CD4-positive, alpha-beta T cell treated with Interleukin-21 for 1 hour (primary cell): ENCODE measurements around the gene TDP2.
"Not testable (repeated sequence)": the region's sequence is repeated elsewhere in the genome, so short reads cannot be mapped to it uniquely, and the experiment has no call there.

Source experiments
- DNase-seq: peaks from one replicate; pipeline ENCODE4 v3.0.0-alpha.2; 2020

TDP2 gene

DNA sequence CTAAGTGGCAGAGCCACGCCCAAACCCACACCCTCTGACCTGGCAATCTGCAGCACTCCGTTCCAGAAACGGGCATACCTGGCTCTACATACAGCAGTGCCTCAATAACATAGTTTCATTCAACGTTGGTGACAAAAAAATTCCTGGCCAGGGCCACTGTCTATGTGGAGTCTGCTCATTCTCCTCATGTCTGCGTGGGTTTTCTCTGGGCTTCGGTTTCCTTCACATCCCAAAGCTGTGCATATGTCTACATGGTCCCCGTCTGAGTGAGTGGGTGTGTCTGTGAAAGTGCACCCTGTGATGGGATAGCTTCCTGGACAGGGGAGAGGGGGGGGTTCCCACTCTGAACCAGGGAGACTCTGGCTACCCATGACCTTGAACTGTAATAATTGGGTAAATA is 22.8 kb downstream of the TDP2 start:
- no peak for DNase-seq

- no peak for DNase-seq
These were observed 24.6 kb downstream of the TDP2 start for GRCh38 chr6:24642061-24642460.

DNA sequence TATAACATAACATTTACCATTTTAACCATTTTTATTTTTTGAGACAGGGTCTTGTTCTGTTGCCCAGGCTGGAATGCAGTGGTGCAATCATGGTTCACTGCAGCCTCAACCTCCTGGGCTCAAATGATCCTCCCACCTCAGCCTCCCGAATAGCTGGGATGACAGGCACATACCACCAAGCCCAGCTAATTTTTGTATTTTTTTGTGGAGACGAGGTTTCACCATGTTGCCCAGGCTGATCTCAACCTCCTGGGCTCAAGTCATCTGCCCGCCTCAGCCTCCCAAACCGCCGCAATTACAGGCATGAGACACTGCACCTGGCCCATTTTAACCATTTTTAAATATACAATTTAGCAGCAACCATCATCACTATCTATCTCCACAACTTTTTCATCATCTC is 26.1 kb downstream of the TDP2 start:
- DNase-seq = not testable (repeated sequence)

- no peak for DNase-seq
These were observed 26.5 kb downstream of the TDP2 start for GRCh38 chr6:24640166-24640565.

- no peak for DNase-seq
These were observed 30.0 kb downstream of the TDP2 start for GRCh38 chr6:24636681-24637080.

DNA sequence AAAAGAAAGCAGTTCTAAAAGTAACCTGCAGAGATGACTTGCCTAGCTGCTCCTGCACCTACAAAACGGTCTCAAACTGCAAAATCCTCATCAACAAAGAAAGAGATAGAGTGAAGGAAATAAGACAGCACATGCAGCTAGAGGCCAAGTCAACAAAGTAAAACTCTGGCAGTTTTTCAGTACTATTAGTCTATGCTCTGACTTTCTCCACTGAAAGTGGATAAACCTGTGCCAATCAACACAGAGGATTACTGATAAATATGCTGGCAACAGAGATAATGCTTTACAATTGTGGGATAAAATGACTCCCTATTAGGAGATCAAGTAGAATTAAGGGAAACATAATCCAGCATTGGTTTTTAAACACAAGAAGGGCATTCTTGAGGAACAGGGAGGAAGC is 34.1 kb downstream of the TDP2 start:
- DNase-seq = no peak

- DNase-seq = no peak
These were observed 35.0 kb downstream of the TDP2 start for GRCh38 chr6:24631671-24632070.

- no peak for DNase-seq
These were observed 35.7 kb downstream of the TDP2 start for GRCh38 chr6:24630856-24631505.

- no peak for DNase-seq
These were observed 44.9 kb downstream of the TDP2 start for GRCh38 chr6:24621626-24622289.

GRCh38 chr6:24620637-24621036 is 46.1 kb downstream of the TDP2 start:
- DNase-seq = no peak

DNA sequence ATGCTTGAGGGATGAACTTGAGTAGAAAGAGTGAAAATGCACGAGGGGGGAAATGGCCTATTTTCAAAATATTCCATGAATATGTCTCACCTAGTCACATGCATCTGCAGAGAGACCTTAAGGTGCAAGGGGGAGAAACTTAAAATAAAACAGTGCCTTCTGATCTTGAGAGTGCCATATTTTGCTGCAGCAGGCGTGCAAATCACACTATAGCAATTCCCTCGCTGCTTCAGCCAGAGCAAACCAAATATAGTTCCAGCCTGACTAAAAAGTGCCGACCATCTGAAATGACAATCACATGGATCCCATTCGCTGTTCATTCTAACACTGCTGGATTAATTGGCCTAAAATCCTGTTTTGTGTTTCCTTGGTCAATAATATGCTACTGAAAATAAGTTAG is 47.0 kb downstream of the TDP2 start:
- no peak for DNase-seq

- DNase-seq = no peak
These were observed 52.1 kb downstream of the TDP2 start for GRCh38 chr6:24614648-24615047.

- DNase-seq = no peak
These were observed 52.7 kb downstream of the TDP2 start for GRCh38 chr6:24614043-24614420.

GRCh38 chr6:24613361-24614042 is 53.2 kb downstream of the TDP2 start:
- DNase-seq = no peak

DNA sequence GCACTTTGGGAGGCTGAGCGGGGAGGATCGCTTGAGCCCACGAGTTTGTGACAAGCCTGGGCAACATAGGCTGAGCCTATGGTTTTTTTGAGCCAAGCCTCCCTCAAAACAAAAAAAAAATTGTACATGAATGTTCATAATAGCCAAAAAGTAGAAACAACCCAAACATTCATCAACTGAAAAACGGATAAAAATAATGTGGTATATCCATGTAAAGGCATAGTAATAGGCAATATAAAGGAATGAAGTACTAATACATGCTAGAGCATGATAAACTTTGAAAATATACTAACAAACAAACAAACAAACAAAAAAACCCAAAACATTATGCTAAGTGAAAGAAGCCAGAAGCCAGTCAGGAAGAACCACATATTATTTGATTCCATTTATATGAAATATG is 56.0 kb downstream of the TDP2 start:
- DNase-seq = no peak

- no peak for DNase-seq
These were observed 59.2 kb downstream of the TDP2 start for GRCh38 chr6:24607310-24608105.

DNA sequence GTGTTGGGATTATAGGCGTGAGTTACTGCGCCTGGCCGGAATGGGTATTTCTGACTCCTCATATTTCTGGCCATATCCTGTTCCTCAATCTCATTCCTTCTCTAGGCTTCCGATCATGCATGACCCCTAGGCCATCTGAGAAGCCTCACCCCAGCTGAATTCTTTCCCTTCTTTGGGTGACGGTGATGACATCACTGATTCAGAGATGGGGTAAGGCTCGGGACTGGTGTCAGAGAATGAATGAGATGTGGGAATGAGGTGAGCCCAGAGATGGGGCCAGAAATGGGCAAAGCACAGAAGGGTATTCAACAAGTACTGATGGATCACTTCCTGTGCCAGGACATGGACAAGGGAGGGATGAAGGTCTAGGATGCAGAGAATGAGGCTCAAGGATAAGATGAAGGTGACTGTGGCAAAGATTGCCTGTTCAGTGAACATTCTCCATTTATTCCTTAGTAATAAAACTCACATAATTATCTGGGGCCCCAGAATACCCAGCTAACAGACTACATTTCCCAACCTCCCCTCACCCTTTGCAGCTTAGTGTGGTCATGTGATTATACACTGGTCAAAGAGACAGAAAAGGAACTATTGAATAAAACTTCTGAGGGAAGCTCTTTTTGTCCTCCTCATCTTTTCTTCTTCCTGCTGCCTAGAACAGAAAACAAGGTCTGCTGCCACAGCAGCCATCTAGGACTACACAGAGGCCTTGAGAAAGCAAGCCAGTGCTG is 60.3 kb downstream of the TDP2 start:
- no peak for DNase-seq

GRCh38 chr6:24603241-24603640 is 63.5 kb downstream of the TDP2 start:
- no peak for DNase-seq

DNA sequence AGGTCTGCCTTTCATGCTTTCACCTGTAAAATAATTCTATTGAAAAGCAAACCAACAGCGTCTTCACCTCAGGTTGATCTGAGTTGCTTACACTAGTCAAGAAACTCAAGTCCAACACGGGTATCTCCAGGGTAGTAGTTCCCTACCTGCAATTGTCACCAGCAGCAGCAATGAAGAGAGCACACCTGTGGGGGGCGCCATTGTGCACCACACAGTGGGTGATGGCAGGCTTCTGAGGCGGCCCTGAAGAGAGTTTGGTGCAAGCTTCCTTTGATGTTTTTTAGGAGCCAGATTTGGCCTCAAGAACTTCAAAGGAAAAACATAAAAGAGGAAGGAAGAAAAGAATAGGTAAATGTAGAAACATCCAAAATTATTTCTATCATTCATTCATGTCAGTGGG is 65.8 kb downstream of the TDP2 start:
- no peak for DNase-seq
